Fibroblast of pulmonary artery (primary cell): ENCODE results near the gene ARMH1.

ENCODE experiments used
- DNase-seq: peaks from one replicate; pipeline ENCODE4 v3.0.0-alpha.2; 2010; ENCODE audit warnings: low read depth
- H3K4me3 ChIP-seq: replicated peaks from 2 replicates; pipeline ENCODE4 v1.5.1; 2011; ENCODE audit warnings: low read depth, mild to moderate bottlenecking, control low read depth, low read length, moderate library complexity
- TF ChIP-seq, protein P1 (sequence below): IDR thresholded peaks from 2 replicates; pipeline ENCODE4 v1.5.1; 2011; ENCODE audit warnings: mild to moderate bottlenecking, control low read depth, low read length, inconsistent platforms; ENCODE audit errors: missing control alignments

ARMH1 gene

DNA sequence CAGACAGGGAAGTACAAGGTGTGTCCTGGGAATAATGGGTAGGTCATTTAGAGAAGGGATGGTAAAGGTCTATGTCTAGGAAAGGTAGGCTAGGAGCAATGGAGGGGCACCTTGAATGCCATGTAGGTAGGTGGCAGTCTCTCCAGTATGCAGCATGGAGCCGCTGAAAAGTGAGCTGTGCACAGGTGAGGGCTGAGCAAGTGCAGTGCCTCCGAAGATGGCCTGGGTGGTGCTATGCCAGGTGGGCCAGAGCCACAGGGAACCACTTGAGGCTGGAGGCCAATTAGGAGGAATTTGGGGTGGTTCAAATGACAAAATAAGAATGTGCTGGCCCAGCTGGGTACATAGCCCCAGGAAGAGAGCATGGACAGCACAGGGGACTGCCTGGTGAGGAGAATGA lies 31.4 kb downstream of the ARMH1 start:
- no peak for DNase-seq
- no peak overlapping the region for H3K4me3 ChIP-seq
- TF ChIP-seq, protein P1, sequence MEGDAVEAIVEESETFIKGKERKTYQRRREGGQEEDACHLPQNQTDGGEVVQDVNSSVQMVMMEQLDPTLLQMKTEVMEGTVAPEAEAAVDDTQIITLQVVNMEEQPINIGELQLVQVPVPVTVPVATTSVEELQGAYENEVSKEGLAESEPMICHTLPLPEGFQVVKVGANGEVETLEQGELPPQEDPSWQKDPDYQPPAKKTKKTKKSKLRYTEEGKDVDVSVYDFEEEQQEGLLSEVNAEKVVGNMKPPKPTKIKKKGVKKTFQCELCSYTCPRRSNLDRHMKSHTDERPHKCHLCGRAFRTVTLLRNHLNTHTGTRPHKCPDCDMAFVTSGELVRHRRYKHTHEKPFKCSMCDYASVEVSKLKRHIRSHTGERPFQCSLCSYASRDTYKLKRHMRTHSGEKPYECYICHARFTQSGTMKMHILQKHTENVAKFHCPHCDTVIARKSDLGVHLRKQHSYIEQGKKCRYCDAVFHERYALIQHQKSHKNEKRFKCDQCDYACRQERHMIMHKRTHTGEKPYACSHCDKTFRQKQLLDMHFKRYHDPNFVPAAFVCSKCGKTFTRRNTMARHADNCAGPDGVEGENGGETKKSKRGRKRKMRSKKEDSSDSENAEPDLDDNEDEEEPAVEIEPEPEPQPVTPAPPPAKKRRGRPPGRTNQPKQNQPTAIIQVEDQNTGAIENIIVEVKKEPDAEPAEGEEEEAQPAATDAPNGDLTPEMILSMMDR: no peak

GRCh38 chr1:44707112-44707881 lies 32.8 kb downstream of the ARMH1 start:
- no peak overlapping the region for H3K4me3 ChIP-seq
- DNase-seq: peak; percentile 83
- TF ChIP-seq, protein P1: no peak

- no peak overlapping the region for H3K4me3 ChIP-seq
- peak; percentile 69 for DNase-seq
- TF ChIP-seq, protein P1: peak; percentile 66
Measured at GRCh38 chr1:44707959-44708831, 33.7 kb downstream of the ARMH1 start.

GRCh38 chr1:44713321-44713781 lies 38.8 kb downstream of the ARMH1 start:
- DNase-seq: no peak
- TF ChIP-seq, protein P1: no peak
- no peak overlapping the region for H3K4me3 ChIP-seq

DNA sequence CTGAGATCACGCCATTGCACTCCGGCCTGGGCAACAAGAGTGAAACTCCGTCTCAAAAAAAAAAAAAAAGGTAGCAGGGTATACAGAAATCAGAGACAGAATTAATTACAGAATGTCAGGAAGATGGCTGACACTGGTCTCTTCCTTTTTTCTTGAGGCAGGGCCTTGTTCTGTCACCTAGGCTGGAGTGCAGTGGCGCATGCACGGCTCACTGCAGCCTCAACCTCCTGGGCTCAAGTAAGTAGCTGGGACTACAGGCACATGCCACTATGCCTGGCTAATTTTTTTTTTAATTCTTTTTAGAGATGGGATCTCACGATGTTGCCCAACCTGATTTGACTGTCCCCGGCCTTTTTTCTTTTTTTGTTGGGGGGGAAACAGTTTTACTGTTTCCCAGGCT lies 40.0 kb downstream of the ARMH1 start:
- TF ChIP-seq, protein P1: no peak
- DNase-seq: no peak
- no peak overlapping the region for H3K4me3 ChIP-seq

- H3K4me3 ChIP-seq: no peak overlapping the region
- TF ChIP-seq, protein P1: peak; percentile 99
- DNase-seq: peak; percentile 85
Measured at GRCh38 chr1:44714944-44715571, 40.5 kb downstream of the ARMH1 start.
